ENCODE data around the gene NPLOC4.
A peak's percentile ranks its signal among the peaks of the same experiment; 100 is the strongest.
"Not testable (repeated sequence)": the region's sequence is repeated elsewhere in the genome, so short reads cannot be mapped to it uniquely, and the experiment has no call there.

Gene NPLOC4

DNA sequence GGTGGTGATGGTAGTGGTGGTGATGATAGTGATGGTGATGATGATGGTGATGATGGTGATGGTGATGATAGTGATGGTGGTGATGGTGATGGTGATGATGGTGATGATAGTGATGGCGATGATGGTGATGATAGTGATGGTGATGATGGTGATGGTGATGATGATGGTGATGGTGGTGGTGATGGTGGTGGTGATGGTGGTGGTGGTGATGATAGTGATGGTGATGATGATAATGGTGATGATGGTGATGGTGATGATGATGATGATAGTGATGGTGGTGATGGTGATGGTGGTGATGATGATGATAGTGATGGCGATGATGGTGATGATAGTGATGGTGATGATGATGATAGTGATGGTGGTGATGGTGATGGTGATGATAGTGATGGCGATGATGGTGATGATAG, 104.9 kb downstream of the NPLOC4 start:
- not testable (repeated sequence) for DNase-seq

DNA sequence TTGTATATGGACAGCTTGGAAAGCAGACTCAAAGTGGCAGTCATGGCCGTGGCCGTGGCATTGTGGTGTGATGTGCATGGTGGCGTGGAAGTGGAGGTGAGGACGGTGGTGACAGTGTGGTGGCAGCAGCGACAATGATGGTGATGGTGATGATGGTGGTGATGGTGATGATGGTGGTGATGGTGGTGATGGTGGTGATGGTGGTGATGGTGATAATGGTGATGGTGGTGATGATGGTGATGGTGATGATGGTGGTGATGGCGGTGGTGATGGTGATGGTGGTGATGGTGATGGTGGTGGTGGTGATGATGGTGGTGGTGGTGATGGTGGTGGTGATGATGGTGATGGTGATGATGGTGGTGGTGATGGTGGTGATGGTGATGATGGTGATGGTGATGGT, 105.9 kb downstream of the NPLOC4 start:
- not testable (repeated sequence) for DNase-seq

DNA sequence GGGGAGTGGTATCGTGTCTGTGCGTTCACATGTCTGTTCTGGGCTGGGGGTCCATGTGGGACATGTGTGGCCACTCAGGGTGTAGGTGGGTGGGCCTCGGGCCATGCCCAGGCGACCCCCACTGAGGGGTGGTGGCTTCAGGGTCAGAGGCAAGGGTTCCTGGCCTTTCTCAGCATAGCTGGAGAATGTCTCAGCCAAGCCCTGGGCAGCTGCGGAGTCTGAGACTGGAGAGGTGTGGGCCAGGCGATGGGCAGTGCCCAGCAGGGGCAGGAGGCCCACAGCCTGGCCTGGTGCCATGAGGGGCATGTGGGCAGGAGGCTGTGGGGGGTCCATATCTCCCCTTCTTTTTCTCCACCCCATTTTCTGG, 107.5 kb downstream of the NPLOC4 start:
- no peak for DNase-seq

DNA sequence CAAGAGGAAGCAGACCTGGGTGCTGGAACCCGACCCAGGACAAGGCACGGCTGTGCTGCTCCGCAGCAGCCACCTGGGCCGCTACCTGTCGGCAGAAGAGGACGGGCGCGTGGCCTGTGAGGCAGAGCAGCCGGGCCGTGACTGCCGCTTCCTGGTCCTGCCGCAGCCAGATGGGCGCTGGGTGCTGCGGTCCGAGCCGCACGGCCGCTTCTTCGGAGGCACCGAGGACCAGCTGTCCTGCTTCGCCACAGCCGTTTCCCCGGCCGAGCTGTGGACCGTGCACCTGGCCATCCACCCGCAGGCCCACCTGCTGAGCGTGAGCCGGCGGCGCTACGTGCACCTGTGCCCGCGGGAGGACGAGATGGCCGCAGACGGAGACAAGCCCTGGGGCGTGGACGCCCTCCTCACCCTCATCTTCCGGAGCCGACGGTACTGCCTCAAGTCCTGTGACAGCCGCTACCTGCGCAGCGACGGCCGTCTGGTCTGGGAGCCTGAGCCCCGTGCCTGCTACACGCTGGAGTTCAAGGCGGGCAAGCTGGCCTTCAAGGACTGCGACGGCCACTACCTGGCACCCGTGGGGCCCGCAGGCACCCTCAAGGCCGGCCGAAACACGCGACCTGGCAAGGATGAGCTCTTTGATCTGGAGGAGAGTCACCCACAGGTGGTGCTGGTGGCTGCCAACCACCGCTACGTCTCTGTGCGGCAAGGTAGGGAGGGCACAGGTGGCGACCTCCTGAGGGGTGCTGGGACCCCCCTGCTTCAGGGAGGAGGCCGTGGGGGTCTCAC, 108.1 kb downstream of the NPLOC4 start:
- DNase-seq: no peak

DNA sequence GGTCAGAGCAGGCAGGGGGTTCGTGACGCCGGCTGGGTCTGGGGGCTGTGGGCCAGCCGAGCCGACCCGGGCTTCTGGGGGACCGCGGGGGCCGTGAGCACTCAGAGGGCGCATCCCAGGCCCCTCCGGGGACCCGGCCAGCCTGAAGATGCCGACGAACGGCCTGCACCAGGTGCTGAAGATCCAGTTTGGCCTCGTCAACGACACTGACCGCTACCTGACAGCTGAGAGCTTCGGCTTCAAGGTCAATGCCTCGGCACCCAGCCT, 108.6 kb downstream of the NPLOC4 start:
- DNase-seq: no peak

DNA sequence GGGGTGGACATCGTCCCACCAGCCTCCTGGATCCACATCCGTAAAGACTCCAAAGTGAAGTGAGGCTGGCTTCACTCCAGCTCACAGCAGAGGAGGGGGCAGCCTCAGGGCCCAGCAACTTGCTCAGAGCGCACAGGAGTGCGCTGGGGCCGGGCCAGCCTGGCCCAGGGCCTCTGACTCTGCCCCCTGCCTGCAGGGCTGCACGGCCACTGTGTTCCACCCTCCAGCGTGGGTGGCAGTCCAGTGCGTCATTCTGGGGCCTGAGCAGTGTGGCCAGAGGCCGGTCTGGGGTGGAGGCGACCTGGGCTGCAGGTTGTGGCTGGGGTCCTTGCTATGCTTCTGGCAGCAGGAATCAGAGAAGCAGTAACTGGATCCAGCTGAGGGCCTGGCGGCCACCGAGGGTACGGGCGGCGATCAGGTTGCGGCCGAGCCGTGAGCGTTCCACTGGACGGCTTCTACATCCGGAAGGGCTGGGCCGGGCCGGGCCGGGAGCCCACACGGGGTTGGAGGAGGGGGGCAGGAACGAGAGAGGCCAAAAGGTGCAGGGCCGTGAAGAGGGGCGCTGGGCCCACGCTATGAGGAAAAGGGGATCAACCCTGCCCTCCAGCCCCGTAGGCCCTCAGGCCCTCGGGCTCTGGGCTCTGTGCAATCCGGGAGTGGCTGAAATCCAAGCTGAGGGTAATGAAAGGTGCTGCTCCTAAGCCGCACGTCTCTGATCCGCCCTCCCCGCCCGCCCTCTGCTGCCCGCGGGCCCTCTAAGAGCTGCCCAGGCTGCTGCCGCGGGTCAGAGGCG, 109.1 kb downstream of the NPLOC4 start, which contains the start of gene FSCN2:
Gene FSCN2 (plus strand): TSS at position 787 of the 793 bp plus-strand sequence. CDS start 155 bp downstream, outside the sequence.
- no peak for DNase-seq

DNA sequence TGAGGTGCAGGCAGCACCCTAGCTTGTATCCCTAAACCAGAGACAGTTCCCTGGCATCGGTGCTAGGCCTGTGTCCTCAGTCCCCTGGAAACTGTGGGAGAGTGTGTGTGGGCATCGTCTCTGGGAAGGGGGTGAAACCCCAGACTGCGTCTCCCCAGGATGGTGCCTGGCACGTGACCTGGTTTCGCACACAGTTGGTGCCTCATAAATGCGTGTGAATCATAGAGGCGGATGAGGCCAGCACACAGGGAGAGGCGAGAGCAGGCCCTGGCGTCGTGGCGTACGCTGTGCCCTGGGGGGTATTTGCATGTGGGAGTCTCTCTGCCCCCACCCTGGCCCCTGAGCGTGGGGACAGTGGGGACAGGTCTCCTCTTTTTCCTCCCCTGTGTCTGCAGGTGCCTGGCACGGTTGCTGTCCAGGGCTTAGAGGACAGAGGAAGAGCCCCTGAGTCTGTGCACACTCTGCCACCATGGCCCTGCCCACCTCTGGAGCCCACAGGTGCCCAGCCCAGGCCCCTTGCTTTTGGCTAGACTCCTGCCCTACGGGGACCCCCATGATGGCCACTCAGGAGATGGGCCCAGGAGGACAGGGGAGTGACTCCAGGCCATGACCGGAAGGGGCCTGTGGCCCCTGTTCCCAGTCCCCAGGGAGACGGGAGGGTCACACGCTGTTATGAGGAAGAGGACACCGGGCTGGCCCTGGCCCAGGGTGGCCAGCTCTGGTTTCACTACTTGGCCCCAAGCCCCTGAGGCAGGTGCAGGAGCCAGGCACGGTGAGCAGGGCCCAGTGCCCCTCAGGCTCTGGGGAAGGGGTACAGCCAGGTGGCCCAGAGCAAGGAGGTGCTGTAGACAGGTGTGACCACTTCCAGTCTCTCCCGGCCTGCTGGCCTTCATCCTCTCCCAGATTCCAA, 110.0 kb downstream of the NPLOC4 start:
- DNase-seq: no peak

DNA sequence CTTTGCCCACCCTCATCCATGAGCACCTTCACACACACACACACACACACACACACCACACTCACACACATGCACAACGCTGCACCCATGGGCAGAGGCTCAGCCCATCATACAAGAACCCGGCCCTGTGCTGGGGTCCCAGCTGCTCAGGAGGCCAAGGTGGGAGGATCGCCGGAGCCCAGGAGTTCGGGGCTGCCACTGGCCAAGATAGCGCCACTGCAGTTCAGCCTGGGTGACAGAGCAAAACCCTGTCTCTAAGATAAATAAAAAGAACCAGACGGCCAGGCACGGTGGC, 112.1 kb downstream of the NPLOC4 start:
- no peak for DNase-seq

DNA sequence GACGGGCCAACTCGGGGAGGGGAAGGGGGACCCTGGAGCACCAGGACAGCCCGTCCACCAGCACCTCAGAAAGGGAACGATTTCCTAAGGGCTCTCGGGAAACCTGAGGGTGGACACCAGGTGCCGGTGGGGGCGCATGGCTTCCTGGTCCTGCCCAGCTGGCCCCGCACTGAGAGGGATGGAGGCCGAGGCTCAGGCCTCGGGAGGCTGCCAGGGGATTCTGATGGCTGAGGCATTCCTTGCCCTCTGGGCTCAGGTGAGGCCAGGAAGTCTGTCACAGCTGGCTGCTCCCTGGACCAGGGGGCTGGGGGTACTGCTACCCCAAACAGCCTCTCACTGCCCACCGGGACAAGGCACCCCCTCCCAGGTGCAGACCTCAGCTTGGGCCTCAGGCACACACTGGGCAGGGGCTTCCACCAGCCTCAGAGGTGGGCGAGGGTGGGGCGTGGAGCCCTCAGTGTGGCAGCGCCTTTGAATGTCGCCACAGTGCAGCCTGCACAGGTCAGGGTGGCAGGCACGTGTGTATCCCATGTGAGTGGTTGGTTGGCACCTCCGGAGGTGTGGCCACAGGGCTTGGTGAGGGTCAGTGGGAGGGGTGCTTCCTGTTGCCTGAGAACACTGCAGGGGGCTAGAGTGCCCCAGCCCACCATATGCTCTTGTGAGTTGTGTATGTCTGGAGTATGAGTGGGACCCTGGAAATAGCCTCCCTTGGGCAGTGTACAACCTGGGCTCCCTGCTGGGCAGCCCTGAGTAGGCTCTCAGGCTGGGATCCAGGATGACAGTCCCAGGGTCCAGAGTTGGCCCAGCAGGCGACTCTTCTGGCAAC, 112.7 kb downstream of the NPLOC4 start:
- no peak for DNase-seq

DNA sequence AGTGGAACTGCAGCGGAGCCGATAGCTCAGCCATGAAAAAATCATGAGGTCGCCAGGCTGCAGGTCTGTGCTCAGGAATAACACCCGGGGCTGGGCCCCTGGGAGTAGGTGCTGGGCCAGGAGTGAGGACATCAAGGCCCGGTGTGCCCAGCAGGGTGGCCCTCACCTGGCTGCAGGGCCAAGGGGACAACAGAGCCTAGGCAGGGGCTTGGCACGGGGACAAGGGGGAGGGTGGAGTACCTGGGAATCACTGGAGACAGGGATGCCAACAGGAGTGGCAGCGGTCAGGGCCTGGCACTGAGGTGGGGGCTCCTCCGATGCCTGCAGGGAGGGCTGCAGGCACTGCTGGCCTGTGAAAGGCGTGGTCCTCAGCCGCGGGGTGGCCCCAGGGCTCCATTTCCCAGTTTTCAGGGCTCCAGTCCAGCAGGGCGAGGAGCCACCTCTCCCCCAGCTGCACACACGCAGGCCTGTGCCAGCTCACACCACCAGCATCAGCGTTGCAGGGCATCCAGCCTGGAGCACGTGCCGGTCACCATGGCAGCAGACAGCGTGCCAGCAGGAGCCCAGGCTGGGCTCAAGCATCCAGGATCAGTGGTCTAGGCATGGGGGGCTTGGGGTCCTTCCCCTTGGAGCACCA, 113.4 kb downstream of the NPLOC4 start:
- DNase-seq: peak; percentile 64

DNA sequence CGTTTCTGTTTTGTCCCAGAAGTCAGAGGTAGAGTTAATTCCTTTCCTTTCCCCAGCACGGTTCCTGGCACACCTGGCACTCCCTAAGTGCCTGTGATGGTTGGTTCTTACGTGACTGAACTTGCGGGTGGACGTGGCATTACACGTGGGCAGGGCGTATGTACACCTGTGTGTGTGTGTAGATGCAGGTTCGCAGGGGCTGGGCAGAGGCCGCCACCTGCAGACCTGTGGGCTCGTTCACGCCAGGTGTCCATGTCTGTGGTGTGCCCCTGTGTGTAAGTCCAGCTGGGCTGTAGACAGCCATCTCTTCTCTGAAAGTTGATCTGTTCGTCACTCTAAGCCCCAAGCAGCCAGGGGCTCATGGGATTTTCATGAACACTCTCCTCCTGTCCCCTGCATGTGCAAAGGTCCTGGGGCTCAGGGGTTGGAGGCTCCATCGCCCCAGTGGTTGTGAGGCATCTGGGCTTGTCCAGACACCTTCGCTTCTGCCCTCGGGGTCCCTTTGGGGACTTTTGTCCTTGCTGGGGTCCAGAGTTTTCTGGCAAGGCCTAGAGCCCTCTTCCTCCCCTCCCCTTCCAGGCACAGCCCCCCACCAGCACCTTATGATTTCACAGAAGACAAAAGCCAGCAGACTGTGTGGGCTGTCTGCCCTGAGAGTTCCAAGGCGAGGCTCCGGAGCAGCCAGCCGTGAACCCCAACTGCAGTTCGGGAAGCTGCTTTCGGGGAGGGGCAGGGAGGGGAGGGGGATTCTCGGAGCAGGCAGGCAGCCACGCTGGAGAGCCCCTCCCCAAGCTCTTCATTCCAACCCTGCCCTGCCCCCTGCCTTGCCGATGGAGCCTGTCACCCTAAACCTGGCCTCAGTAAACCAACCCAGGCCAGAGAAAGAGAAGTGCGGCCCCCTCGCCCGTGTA, 114.2 kb downstream of the NPLOC4 start:
- DNase-seq: peak; percentile 91

DNA sequence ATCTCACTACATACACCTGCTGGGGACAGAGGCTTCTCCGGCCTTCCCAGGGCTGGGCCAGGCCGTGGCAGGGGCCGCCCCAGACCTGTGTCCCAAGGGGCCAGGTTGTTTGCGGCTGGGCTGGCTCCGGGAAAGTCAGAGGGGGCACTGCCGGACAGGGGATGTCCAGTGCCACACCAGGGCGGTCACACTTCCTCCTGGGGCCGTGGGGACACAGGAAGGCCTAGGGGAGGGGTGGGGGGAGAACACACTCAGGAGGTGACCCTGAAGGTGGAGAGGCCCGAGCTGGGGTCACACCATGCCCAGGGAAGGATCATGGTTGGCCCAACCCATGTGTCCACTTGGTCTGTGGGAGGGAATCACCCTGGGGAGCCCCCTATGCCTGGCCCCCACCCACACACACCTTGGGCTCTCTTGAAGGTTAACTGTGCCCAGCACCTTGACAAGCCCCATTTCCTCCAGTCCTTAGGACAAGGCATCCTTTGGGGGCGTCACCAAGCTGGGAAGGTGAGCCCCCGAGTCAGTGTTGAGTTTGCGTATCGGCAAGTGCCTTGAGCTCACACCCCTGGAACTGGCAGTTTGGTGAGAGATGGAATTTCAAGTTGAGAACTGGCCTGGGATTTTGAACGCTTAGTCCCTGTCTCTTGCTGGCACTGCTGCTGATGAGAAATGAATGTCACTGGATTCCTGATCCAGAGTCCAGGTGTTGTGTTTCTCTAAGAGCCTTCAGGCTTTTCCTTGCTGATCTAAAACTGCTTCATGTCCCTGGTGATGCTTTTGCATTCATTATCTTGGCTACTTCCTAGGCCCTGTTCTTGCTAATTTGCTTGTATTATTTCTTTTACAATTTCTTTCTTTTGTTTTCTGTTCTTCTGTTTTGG, 116.7 kb downstream of the NPLOC4 start:
- no peak for DNase-seq

DNA sequence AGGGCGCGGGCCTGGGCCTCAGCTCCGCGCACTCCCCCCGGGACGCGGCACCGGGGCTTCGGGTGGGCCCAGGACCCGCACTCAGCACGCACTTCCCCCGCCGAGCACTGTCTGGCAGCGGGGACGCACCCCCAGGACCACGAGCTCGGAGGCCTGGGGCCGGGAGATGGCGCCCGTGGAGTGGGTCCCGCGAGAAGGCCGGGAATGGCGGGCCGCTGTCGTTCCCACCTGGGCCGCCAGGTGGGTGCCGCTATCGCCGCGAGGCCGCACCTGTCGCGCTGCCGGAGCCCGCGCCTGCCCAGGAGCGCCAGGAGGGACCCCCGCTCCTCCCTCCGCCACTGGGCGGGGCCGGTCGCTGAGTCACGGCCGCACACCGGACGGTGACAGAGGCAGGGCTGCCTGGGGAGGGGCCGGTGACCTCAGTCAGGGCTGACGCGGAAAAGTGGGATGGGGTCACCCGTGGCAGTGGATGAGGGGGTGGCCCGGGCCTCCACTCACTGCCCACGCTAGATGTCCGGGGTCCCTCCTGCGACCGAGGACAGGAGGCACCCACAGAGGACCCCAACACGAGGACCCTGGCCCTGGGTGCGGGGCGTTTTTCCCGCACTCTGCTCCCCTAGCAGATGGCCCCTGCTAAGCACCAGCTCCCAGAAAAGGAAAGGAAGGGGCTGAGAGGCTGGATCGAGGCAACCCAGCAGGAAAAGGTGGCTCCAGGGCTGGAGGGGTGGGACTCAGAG, 117.5 kb downstream of the NPLOC4 start:
- no peak for DNase-seq

DNA sequence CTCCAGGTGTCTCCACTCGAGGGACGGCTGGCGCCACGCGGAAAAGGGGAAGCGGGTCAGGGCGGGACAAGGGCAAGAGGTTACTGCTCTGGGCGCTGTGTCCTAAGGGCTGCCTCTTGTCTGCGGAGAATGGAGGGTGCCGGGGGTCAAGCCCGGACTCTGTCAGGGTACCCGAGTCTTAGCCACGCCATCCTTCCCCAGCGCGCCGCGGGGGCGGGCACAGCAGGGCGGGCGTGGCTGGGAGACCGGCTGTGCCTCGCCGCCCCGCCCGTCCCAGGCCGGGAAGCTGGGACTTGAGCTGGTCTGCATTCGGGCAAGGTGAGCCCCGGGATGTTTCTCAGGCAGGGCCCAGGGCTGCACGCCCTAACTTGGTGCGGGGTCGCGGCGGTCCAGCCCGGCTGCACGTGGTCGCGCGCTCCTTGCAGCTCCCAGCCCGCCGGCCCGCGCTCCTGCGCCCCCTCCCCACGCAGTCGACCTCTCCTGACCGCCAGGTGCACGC, 118.1 kb downstream of the NPLOC4 start:
- DNase-seq: no peak

DNA sequence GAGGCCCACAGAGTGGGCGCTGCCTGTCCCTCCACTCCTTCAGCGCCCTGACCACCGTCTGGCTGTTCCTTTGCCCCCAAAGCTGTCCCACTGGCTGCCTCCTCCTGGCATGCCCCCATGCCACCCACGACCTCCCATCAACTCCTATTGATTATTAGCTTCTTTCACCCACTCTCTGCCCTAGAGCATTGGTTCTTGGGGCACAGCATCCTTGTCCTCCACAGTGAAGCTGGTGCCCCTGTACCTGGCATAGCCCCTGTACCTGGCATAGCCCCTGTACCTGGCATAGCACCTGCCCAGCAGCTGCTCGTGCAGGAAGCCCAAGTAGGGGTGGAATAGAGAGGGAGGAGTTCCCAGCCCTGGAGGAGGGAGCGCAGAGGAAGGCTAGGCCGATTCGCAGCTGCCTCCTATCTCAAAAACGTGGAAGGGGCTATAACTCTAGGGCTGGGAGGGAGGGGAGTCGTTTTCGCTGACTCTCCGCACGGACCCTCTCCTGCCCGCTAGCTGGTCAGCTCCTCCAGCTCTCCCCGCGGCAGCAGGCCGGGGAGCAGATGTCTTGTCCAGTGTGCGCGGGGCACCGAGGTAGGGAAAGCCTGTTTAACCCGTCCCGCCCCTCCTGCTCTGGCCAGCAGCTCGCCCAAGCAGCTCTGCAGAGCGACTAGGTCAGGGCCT, 118.7 kb downstream of the NPLOC4 start:
- peak; percentile 54 for DNase-seq

DNA sequence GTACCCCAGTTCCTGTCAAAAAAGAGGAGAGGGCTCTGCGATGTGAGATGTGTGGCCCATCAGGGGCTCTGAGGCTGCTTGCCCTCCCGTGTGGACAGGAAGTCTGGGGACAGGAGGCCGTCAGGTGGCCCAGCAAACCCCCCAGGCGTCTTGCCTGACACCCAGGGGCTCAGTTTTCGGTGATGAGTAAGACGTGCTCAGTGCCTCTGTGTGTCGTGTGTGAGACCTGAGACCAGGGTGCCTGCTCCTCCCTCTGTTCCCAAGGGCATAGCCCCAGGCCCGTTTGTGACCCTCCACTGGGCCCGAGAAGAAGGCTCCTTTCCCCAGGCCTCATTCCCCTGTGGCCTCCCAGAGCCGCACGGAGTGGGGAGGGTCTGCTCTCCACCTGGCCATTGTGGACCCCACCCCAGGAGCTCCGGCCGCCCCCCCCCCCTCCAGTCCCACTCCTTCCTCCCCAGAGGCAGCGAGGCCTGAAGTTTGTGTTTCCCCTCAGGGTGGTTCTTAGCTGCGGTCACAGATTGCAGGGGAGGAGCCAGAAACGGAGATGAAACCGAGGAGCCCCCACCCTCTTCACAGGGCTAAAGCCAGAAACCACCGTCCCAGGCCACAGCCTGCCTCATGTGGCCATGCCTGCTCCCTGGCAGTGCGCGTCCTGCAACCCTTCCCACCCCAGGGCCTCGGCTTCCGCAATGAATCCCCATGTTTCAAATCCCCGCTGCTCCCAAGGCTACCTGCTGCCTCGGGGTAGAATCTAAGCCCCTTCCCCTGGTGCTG, 119.4 kb downstream of the NPLOC4 start:
- no peak for DNase-seq

DNA sequence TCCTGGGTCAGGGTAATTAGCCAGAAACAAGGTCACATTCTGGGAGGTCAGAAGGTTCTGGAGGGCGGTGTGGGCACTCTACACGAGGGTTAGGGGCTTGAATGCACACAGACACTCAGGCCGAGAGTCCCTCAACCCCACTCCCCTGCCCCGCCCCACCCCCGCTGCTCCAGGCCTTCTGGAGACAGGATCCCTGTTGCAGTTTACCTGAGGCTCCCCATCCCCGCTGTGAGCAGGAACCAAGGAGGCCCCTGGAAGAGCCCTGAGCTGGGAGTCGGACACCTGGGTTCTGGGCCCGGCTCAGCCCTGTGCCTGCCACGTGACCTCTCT, 119.9 kb downstream of the NPLOC4 start:
- no peak for DNase-seq

DNA sequence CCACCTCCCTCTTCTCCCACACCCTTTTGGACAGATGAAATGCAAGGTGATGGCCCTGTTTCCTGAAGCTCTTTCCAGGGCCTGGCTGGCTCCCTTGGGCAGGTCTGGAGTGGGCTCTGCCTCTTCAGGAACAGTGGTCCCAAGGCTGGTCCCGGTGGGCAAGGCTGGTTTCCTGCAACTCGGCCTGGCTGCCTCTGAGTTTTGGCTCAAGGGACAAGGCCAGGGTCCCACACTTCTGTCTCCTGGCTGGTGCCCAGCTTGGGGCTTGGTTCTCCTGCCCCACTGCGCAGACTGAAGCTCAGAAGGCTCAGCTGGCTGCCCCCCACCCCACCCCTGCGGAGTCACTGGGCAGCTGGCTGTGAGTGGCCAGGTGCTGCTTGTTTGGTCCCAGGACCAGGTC, 120.5 kb downstream of the NPLOC4 start:
- no peak for DNase-seq

Data from eye (tissue), 1 donor.